WTC11 (cell line): ENCODE data around the gene TLCD1. TPM values are rescaled to one million over a fixed set of nuclear protein-coding genes. Genes with fewer than 3 reads are reported as not detected.

ENCODE experiments used
- ATAC-seq: fragments of 200-7000 bp; cut with Tn5 transposase; 2 replicates; pipeline ENCODE4 v1.10.0; 2021; ENCODE audit warnings: mild to moderate bottlenecking, moderate library complexity
- CTCF ChIA-PET: fragments of 300-600 bp; sonication (Branson Sonifier 250); formaldehyde crosslinking; loops from one replicate; lab custom pipeline; 2021; ENCODE audit warnings: antibody characterized with exemption; lab: Charles Lee
- POLR2A ChIA-PET: fragments of 350-600 bp; sonication (Branson Sonifier 250); formaldehyde crosslinking; loops from one replicate; lab custom pipeline; 2021; ENCODE audit warnings: antibody characterized with exemption; lab: Charles Lee
- DNase-seq: peaks from one replicate; pipeline ENCODE4 v3.0.0; 2021; ENCODE audit warnings: low spot score
- H3K27ac Mint-ChIP-seq: 2 replicates; pipeline ENCODE4 v1.8.0; 2021; ENCODE audit warnings: mixed read lengths
- H3K27me3 Mint-ChIP-seq: 2 replicates; pipeline ENCODE4 v1.8.0; 2021; ENCODE audit warnings: low read depth, mild to moderate bottlenecking, moderate library complexity, mixed read lengths
- H3K36me3 Mint-ChIP-seq: 2 replicates; pipeline ENCODE4 v1.8.0; 2021; ENCODE audit warnings: mixed read lengths
- H3K4me1 Mint-ChIP-seq: 2 replicates; pipeline ENCODE4 v1.8.0; 2022; ENCODE audit warnings: mixed read lengths
- H3K4me3 Mint-ChIP-seq: 2 replicates; pipeline ENCODE4 v1.8.0; 2021; ENCODE audit warnings: mild to moderate bottlenecking, moderate library complexity, mixed read lengths
- H3K9me3 Mint-ChIP-seq: 2 replicates; pipeline ENCODE4 v1.8.0; 2021; ENCODE audit warnings: mixed read lengths
- ETV6 ChIP-seq: sonication (generic); formaldehyde crosslinking; IDR thresholded peaks from 2 replicates; pipeline ENCODE4 v1.8.1; 2022; ENCODE audit warnings: mild to moderate bottlenecking, missing genetic modification reagents
- JUN ChIP-seq: sonication (generic); formaldehyde crosslinking; IDR thresholded peaks from 2 replicates; pipeline ENCODE4 v1.8.0; 2023; ENCODE audit warnings: mild to moderate bottlenecking, missing genetic modification reagents
- OVOL2 ChIP-seq: fragments of 250-450 bp; sonication (Bioruptor Pico); IDR thresholded peaks from 2 replicates; pipeline ENCODE4 v1.9.0; 2021; ENCODE audit warnings: mild to moderate bottlenecking, borderline replicate concordance
- ZNF263 ChIP-seq: sonication (generic); formaldehyde crosslinking; IDR thresholded peaks from 2 replicates; pipeline ENCODE4 v1.8.1; 2022; ENCODE audit warnings: low read depth, mild to moderate bottlenecking, moderate library complexity, missing genetic modification reagents
- ZNF317 ChIP-seq: sonication (generic); formaldehyde crosslinking; IDR thresholded peaks from 2 replicates; pipeline ENCODE4 v1.8.1; 2023; ENCODE audit warnings: low read depth, mild to moderate bottlenecking, moderate library complexity, missing genetic modification reagents, borderline replicate concordance
- ZNF671 ChIP-seq: fragments of 250-450 bp; sonication (Bioruptor Pico); IDR thresholded peaks from 2 replicates; pipeline ENCODE4 v1.8.0; 2021; ENCODE audit warnings: mild to moderate bottlenecking
- total RNA-seq: library from RNA; stranded (reverse); gene quantifications from 3 replicates; pipeline ENCODE4 v1.2.3, GENCODE V29; 2021
- TF ChIP-seq, protein P1 (sequence below): sonication (generic); formaldehyde crosslinking; IDR thresholded peaks from 2 replicates; pipeline ENCODE4 v1.8.0; 2023; ENCODE audit warnings: missing genetic modification reagents, mild to moderate bottlenecking, borderline replicate concordance
- TF ChIP-seq, protein P2 (sequence below): sonication (generic); formaldehyde crosslinking; IDR thresholded peaks from 2 replicates; pipeline ENCODE4 v1.8.0; 2022; ENCODE audit warnings: mild to moderate bottlenecking, missing genetic modification reagents

TLCD1 gene
- total RNA-seq, 1 experiment from 2014 or later: 36.0 TPM

DNA sequence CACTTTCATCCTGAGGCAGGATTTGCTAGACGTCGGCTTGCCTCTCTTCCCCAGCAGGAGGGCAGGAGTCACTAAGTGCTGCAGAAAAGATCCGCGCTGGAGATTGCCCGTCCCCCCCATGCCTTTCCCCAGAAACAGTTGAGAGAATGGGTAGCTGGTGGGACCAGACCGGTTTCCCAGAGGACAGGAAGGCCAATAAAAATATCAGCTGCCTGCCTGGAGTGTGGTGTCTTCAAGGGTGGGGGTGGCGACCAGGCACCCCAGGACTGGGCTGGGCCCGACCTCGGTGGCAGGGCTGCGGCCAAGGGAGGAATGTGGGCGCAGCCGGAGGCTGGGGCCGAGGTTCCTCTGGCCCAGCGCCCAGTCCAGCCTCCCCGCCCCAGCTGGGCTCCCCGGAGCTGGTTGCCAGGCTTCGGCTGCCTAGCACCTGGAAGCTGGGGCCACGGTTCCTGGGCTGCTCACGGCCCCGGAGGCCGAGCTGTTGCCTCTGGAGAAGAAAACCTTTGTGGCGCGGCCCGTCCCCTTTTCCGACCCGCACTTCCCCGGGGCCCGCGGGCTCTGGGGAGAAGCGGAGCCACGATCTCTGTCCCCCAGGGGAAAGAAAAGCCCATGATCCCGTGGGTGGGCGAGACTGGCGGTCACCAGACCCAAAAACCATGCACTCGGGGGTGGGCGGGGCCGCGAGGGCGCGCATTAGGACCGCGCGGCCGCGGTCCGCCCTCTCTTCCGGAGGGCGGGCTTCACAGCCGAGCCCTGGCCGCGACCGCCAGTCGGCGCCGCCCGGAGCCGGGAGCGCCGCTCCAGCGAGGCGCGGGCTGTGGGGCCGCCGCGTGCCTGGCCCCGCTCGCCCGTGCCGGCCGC lies 17.4 kb upstream of the TLCD1 start, which contains the start of gene TRAF4 (continued):
- TF ChIP-seq, protein P1, sequence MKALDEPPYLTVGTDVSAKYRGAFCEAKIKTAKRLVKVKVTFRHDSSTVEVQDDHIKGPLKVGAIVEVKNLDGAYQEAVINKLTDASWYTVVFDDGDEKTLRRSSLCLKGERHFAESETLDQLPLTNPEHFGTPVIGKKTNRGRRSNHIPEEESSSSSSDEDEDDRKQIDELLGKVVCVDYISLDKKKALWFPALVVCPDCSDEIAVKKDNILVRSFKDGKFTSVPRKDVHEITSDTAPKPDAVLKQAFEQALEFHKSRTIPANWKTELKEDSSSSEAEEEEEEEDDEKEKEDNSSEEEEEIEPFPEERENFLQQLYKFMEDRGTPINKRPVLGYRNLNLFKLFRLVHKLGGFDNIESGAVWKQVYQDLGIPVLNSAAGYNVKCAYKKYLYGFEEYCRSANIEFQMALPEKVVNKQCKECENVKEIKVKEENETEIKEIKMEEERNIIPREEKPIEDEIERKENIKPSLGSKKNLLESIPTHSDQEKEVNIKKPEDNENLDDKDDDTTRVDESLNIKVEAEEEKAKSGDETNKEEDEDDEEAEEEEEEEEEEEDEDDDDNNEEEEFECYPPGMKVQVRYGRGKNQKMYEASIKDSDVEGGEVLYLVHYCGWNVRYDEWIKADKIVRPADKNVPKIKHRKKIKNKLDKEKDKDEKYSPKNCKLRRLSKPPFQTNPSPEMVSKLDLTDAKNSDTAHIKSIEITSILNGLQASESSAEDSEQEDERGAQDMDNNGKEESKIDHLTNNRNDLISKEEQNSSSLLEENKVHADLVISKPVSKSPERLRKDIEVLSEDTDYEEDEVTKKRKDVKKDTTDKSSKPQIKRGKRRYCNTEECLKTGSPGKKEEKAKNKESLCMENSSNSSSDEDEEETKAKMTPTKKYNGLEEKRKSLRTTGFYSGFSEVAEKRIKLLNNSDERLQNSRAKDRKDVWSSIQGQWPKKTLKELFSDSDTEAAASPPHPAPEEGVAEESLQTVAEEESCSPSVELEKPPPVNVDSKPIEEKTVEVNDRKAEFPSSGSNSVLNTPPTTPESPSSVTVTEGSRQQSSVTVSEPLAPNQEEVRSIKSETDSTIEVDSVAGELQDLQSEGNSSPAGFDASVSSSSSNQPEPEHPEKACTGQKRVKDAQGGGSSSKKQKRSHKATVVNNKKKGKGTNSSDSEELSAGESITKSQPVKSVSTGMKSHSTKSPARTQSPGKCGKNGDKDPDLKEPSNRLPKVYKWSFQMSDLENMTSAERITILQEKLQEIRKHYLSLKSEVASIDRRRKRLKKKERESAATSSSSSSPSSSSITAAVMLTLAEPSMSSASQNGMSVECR (CRISPR knock-in tag): peak; percentile 33; the same call in 1 of the 2 replicates

DNA sequence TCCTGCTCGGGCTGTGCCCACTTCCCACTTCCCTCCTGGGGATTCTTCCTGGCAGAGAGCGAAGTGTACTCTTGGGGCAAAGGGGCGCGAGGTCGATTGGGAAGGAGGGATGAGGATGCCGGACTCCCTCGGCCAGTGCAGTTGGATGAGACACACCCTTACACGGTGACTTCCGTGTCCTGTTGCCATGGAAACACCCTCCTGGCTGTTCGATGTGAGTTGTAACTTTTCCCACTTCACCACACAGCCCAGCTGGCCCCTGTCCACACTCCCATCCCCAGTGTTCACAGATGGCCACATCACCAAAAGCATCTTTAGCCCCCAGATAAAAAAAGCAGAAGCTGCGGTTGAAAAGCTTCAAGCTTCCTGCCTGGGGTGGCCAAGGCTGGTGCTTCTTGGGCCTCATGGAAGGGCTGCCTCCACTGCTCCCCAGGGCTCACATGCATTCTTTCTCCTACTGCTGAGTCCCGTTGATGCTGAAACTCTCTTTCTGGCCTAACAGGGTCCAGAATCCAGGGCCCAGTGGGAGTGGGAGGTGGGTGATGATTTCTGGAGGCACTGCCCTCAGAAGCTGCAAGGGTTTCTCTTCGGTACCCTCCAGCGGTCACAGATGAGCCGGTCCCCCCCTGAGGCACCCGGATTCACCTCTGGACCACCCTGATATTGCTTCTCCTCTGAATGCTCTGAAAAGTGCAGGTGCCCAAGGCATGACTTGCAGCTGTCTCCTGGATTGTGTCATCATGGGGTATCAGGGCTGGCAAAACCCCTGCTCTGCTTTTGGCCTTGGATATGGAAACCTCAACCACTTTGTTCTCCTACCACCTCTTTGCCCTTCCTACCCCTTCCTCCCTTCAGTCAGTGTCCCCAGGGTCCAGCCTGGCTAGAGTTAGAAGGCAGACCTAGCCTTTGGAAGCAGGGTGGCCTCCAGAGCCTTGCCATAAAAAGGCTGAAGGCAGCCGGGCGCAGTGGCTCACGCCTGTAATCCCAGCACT lies 15.6 kb upstream of the TLCD1 start:
- CTCF ChIA-PET: interaction anchor here (0.6 to 13.9 kb wide), 7 partner anchors 8 to 107 kb away, joined by 3 to 541 read pairs (median 4); partner anchors contain the start of genes NEK8 and TLCD1
- Mint-ChIP-seq H3K36me3 (peaks cover 18% of the 10 kb centered on the region), H3K4me1 (peaks cover 22% of the 10 kb centered on the region), H3K9me3 (no peaks in the 10 kb centered on the region), H3K27ac (peak overlapping the region; percentile 69), H3K27me3 (no peaks in the 10 kb centered on the region)
- POLR2A ChIA-PET: interaction anchor here (0.5 to 13.5 kb wide), 4 partner anchors 15 to 36 kb away, joined by 3 to 310 read pairs (median 6); partner anchors contain the start of genes NEK8, PROCA1, RPL23A and TLCD1
- DNase-seq: no peak
- TF ChIP-seq JUN (CRISPR knock-in tag): no peak
- TF ChIP-seq ETV6 (CRISPR knock-in tag): no peak
- no peak for TF ChIP-seq ZNF317 (CRISPR knock-in tag)
- TF ChIP-seq, all 79 proteins: peak for 0
- ATAC-seq: no peak
- H3K4me3 Mint-ChIP-seq: peak overlapping the region; percentile 75; the same call in 1 of the 2 replicates

DNA sequence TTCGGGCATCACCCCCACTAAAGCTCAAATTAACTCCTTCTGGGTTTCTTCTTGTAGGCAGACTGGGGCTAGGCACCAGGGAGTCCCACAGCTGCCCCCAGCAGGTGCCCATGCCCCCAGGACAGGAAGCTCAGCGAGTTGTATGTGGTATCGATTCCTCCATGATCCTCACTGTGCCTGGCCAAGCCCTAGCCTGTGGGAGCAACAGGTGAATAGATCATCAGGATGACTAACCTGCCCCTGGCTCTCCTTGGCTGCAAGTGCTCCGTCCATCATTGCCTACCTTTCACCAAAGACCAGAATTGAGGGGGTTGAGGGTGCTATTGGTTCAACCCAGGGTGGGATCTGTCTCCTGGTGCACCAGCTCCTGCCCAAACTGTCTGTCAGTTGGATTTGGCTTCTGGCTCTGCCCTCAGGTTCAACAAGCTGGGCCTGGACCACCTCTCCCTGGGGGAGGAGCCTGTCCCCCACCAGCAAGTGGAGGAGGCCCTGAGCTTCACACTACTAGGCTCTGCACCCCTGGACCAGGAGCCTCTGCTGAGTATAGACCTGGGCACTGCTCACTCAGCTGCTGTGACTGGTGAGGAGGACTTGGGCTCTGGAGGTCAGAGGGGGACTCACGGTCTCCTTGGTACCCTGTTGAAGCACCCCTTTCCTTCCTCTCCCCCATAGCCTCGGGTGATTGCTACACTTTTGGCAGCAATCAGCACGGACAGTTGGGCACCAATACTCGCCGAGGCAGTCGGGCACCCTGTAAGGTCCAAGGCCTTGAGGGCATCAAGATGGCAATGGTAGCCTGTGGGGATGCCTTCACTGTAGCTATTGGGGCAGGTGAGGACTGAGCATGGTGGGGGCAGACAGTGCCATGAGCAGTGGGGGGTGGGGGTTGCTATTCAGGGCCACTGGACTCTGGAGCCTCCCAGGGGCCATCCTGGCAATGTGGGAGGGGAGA lies 14.6 kb upstream of the TLCD1 start:
- H3K4me1 Mint-ChIP-seq: peaks cover 13% of the 10 kb centered on the region
- TF ChIP-seq ZNF671 (CRISPR knock-in tag) (no peak), OVOL2 (CRISPR knock-in tag) (no peak), ZNF263 (CRISPR knock-in tag) (no peak)
- TF ChIP-seq, protein P2, sequence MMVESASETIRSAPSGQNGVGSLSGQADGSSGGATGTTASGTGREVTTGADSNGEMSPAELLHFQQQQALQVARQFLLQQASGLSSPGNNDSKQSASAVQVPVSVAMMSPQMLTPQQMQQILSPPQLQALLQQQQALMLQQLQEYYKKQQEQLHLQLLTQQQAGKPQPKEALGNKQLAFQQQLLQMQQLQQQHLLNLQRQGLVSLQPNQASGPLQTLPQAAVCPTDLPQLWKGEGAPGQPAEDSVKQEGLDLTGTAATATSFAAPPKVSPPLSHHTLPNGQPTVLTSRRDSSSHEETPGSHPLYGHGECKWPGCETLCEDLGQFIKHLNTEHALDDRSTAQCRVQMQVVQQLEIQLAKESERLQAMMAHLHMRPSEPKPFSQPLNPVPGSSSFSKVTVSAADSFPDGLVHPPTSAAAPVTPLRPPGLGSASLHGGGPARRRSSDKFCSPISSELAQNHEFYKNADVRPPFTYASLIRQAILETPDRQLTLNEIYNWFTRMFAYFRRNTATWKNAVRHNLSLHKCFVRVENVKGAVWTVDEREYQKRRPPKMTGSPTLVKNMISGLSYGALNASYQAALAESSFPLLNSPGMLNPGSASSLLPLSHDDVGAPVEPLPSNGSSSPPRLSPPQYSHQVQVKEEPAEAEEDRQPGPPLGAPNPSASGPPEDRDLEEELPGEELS: no peak
- H3K27me3 Mint-ChIP-seq: no peaks in the 10 kb centered on the region
- H3K4me3 Mint-ChIP-seq: no peak overlapping the region
- POLR2A ChIA-PET: interaction anchor here (0.6 to 13.5 kb wide), 2 partner anchors 14 to 29 kb away, joined by 3 to 310 read pairs; partner anchors contain the start of genes NEK8, PROCA1 and TLCD1
- no peaks in the 10 kb centered on the region for H3K9me3 Mint-ChIP-seq
- peaks cover 16% of the 10 kb centered on the region for H3K36me3 Mint-ChIP-seq
- no peak overlapping the region for H3K27ac Mint-ChIP-seq
- no peak for DNase-seq
- CTCF ChIA-PET: interaction anchor here (0.6 to 13.9 kb wide), 3 partner anchors 9 to 73 kb away, joined by 4 to 541 read pairs (median 6); partner anchors contain the start of genes NEK8 and TLCD1
- no peak for ATAC-seq
